Measurements from ENCODE around the gene HES3. TPM values are rescaled to one million over a fixed set of nuclear protein-coding genes. Genes with fewer than 3 reads are reported as not detected.

Gene HES3
- total RNA-seq, 1 experiment from 2014 or later = not detected

DNA sequence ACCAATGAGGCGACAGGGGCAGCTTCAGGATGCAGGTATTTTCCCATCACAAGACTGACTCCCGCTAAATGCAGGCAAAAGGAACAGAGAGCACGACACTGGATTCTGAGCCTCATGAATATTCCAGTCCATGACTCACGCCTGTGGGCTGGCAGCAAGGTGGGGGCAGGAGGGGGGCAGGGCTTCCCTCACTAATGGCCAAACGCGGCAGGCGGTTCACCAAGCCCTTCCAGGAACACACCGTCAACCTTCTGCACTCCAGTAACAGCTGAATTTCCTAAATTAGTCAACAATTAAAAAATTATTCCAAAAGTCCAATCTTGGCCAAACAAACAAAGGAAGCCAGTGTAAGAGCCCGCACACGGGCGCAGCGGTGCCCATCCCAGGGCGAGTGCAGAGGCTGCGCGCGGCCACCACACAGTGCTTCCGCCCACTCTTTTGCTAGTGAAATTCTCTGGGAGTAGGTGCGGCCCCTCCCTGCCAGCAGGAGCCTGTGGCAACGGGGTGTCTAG lies 29.5 kb downstream of the HES3 start:
- in situ Hi-C loops (cut with HindIII; ENCODE audit: low sequenced_read_pairs) = no loop called here
- DNase-seq (ENCODE audit: low spot score) = peak; percentile 64

DNA sequence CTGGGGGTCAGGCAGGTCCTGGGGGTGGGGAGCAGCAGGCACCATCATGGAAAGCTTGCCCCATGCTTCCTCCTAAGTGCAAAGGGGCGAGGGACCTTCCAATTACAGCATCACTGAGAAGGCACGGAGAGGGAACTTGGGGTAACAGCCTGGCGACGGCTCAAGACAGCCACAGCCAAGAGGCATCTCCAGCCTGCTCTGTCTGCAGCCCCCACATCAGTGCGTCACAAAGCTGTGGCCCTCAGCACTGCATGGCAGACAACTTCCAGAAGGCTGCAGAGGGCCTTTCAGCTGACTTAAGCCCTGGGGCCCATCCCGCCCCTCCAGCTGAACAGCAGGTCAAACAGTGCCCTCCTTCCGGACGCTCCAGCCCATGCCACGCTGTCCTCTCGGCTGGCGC lies 30.1 kb downstream of the HES3 start:
- DNase-seq (ENCODE audit: low spot score) = no peak
- in situ Hi-C loops (cut with HindIII; ENCODE audit: low sequenced_read_pairs) = no loop called here

DNA sequence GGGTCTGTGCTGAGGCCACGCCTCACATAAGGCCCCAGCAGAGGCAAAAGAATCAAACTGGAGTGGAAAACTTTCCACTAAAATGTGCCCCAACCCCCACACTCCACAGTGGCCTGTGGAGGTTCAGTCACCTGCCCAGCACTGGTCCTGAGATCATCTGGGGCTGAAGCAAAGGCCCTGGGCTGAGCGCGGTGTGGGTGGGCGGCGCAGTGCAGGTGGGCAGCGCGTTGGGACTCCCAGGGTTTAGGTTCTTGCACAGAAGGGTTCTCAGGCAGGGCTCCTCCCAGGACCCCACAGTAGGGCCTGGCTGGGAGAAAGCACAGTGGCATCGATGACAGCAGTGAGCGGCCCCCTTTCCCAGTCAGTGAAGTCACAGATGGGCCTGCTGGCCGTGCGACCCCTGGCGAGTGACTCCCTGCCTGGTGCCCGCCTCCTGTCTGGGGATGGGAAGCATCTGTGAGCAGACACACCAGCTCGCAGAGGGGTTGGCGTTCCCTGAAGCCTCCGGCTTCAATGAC lies 30.7 kb downstream of the HES3 start:
- no peak for DNase-seq (ENCODE audit: low spot score)
- in situ Hi-C loops (cut with HindIII; ENCODE audit: low sequenced_read_pairs) = no loop called here

DNA sequence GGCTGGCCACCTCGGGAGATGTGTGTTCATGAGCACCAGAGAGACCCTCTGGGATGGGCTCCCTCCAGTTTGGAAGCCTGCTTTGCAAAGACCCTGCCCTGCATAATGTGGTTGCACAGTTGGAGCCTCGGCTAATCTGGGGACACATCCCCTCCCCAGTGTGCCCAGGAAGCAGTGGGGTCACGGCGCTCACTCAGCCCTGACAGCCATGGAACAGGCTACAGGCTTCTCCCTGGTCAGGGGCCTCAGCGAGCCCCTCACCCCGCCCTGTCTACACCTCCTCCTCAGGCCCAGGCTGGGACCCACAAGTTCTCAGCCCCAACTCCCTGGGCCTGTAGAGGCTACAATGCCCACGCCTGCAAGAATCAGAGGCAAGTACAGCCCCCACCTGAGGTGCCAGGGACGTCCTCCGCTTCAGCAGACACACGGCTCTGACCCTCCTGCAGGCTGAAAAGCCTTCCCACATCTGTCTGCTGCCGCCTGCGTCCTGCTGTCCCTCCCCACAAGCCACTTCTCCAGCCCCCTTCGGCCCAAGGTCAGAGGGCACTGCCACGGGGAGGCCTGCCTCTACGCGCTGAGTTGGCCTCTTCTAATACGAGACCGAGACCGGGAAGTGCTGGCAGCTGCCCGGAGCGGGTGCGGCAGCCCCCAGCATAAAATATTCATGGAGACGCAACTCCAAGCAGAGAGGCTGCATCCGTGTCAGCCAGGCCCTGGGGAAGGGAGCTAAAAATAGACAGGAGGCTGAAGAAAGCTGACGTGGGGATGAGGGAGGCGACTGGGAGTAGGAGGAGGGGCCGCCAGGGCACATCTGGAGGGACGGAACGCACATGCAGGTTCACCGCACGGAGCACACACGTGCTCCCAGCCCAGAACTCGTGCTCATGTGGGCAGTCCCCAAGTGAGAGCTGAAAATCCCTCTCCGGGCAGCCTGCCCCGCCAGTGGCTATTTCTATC lies 32.1 kb downstream of the HES3 start:
- DNase-seq (ENCODE audit: low spot score) = no peak
- in situ Hi-C loops (cut with HindIII; ENCODE audit: low sequenced_read_pairs) = no loop called here

DNA sequence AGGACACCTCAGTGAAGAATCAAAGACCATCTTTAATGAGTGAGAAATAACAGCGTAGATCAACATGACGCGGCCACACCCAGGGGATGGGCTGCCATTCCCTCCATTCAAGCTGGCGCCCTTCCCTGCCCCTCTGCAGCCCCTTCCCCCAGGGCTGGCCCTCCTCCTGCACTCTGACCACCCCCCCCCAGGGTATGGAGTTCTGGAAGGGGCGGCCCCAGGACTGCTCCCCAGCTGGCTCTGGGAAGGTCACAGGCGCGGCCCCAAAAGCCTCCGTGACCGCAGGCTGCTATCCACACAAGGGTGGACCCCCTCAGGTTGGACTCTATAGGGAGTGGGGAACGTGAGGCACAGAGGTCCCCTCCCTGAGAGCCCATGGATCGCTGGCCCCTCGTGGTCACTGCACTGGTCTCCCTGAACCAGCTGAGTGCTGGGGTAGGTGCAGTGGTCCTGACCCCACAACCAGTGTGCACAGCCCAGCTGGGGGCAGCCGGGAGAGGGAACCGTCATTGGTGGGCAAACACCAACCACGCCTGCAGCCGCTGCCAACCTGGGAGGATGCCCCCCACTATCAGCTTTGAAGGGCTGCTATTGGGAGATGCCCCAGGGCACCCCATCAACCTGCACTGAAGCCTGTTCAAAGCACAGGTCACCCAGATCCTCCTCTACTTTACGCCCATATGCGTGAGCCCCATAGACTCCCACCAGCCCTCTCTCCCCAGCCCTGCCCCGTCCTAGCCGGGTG lies 33.0 kb downstream of the HES3 start:
- DNase-seq (ENCODE audit: low spot score) = no peak
- in situ Hi-C loops (cut with HindIII; ENCODE audit: low sequenced_read_pairs) = no loop called here

DNA sequence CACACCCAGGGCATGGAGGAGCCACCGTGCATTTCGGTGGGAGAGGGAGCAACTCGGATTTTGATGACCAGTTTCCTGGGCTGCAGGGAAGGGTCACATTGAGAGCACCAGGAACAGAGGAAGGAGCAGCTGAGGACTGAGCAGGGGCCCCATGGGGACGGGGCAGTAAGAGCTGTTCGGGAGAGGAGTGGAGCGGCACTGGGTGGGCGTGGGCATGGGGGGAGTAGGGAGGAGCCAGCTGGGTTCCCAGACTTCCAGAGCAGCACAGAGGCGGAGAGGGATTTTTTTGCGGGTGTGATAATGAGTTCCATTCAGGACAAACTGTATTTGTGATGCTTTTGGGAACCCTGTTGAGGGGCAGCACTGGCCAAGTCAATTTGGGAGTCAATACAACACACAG lies 34.3 kb downstream of the HES3 start:
- in situ Hi-C loops (cut with HindIII; ENCODE audit: low sequenced_read_pairs) = no loop called here
- DNase-seq (ENCODE audit: low spot score) = no peak

DNA sequence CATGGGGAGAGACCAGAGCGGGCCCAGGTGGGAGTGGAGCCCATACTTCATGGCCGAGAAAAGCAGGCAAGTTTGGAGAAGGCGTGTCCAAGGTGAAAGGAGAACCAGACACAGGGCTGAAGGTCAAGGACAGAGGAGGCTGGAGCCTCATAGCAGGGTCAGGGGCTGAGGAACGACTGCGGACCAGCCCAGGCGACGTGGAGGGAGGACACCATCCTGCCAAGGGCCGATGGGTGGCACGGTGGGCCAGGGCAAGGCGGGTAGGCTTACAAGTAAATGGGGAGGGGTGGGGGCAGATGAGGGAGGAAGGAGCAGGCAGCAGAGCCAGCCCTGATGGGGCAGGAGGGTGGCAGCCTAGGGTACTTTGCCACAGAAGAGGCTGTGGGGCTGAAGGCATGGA lies 35.1 kb downstream of the HES3 start:
- no peak for DNase-seq (ENCODE audit: low spot score)
- in situ Hi-C loops (cut with HindIII; ENCODE audit: low sequenced_read_pairs) = no loop called here

DNA sequence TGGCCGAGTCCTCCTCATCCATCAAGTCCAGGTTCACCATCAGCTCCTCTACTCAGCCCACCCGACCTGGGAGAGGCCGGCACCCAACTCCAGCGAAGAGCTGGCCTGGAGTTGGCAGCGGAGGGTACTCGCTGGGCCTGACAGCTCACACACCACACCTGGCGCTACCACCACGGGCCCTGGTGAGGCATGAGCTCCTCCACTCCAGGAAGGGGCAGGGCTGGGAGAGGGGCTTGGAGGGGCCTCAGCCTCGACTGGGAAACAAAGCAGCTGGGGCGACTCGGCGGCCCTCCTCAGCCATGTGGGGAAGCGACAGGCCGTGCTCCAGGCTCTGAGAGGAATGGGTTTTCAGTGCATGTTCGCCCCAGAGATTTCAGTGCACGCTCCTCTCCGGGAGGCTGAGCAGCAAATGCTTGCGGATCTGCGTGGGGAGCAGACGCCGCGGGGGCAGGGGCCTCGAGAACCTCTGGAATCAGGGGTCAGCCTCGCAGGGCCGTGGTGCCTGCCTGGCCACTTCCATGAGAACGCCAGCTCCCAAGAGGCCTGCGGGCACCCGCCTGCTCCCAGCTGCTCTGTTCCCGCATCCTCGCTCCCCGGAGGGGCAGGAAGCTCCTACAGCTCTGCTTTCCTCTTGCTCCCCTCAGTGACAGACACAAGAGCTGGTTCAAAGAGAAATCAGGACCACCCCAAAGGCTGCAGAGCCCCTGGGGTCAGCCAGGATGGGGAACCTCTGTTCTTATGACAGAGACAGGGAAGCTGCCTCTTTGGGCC lies 35.8 kb downstream of the HES3 start:
- in situ Hi-C loops (cut with HindIII; ENCODE audit: low sequenced_read_pairs) = no loop called here
- no peak for DNase-seq (ENCODE audit: low spot score)

DNA sequence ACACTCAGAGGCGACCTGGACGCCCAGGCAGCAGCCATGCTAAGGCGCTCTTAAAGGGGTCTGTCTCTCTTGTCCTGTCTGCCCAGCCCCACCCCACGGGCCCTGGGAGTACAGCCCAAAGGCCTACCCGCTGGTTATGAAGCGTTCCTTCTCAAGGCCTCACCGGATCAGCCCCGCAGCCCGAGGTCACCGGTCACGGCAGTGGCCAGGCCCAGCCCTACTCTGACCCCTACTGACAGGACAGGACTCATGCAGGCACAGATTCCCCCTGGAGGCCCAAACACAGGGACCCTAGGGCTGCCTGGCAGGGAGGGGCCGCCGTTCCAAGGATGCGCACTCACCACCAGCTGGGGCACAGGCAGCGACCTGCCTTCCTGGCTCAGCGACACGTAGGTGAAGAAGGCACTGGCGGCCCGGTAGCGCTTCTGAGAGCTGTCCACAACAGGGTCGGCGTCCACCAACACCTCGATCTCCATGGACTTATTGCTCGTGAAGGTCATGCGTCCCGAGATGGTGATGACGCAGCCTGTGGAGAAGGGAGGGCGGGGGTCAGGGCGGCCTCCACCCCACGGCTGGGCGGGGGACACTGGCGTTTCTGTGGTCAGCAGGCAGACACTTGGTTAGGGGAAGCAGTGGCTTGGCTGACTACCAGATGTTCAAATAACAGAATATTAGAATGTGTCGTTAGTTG lies 36.9 kb downstream of the HES3 start:
- in situ Hi-C loops (cut with HindIII; ENCODE audit: low sequenced_read_pairs) = no loop called here
- no peak for DNase-seq (ENCODE audit: low spot score)

DNA sequence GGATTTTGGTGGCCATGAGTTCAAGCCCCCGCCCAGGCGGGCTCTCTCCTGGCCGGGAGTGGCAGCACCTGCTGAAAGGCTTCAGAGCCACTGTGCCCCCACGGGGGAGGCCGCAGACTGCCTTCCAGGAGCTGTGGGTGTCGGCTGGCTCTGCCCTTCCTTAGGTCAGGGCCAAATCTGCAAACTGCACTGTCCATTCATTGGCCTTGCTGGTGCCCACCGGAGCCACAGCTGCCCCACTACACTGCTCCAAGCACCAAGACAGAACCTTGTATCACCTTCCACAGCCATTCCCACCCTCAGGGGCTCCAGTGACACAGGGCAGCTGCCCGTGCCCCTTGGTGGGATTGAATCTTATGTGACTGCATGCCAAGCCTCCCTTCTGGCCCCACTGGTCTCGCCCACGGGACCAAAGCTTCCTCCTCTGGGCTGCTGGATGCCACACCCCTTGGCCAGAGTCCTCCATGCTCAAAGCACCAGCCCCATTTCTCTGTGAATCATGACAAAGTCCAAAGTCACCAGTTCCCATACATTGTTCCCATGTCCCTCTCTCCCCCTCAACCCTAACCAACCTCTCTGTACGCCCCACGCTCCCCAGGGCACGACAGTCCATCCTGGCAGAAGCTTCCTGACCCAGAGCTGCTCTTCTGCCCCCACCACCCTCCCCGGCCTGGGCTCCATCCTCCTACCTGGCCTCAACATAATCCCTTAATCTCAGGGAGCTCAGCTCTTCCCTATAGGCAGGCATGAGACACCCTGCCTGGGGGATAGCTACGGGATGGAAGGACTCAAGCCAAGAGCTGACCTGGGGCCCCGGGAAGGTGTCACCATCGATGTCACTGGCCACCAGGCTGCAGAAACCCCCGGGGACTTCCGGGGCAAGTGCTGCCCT lies 37.8 kb downstream of the HES3 start:
- DNase-seq (ENCODE audit: low spot score) = no peak
- in situ Hi-C loops (cut with HindIII; ENCODE audit: low sequenced_read_pairs) = no loop called here

DNA sequence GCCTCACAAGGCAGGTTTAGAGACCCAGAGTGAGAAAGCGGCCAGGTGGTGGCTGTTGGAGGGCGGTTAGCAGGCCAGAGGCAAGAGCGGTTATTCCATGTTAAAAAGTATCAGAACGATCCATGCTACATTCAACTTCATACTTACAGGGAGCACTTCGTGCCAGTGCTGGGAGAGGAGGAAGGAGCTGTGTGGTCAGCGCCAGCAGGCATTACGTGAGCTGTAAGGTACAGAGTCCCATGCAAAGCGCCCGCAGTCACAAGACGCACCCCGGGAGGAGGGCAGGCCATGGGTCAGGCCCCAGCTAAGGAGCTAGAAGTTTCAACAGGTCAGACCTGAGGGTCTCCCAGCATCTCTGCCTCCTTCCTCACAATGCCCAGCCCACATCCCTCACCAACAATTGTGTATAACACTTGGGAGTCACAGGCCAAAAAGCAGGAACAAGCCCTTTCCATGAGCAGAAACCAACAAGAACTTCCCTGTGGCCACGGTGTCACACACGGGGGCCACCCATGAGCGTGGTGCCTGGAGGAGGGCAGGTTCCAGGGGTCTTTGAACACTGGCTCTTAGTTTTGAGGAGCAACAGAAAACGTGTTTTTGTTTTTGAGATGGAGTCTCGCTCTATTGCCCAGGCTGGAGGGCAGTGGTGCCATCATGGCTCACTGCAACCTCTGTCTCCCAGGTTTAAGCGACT lies 38.7 kb downstream of the HES3 start:
- DNase-seq (ENCODE audit: low spot score) = no peak
- in situ Hi-C loops (cut with HindIII; ENCODE audit: low sequenced_read_pairs) = no loop called here

DNA sequence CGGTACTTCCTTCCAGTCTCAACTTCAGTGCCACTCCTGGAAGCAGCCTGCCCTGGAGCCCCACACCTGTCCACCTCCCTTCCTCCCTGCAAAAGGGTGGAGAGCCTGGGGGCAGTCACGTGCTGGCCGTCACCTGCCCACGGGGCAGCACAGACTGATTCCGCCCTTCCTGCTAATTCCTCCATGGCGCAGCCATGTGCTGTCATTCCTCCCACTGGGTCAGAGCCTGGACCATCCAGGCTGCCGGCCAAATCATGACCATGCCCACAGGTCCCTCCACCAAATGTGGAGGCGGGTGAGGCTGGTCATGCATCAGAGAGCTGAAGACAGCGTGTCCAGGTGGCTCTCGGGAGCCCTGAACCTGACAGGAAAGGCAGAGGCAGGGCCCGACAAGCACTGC lies 41.4 kb downstream of the HES3 start:
- peak; percentile 84 for DNase-seq (ENCODE audit: low spot score)
- in situ Hi-C loops (cut with HindIII; ENCODE audit: low sequenced_read_pairs) = no loop called here

DNA sequence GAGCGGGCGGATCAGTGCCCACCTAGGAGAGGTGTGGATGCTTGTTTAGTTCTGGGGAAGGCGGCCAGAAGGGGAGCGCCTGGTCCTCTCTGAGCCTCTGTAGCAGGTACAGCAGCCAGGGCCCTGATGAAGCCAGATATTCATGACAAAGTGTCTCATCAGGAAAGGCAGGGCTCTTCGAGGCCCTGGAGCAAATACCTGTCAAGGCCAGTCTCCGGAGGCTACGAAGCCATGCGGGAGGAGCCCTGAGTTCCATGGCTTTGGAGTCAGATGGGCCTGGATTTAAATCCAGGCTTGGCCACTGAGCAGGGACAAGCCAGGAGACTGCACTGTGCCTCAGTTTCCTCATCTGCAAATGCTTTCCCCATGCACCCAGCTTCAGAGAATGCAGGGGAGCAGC lies 42.3 kb downstream of the HES3 start:
- DNase-seq (ENCODE audit: low spot score) = no peak
- in situ Hi-C loops (cut with HindIII; ENCODE audit: low sequenced_read_pairs) = no loop called here

DNA sequence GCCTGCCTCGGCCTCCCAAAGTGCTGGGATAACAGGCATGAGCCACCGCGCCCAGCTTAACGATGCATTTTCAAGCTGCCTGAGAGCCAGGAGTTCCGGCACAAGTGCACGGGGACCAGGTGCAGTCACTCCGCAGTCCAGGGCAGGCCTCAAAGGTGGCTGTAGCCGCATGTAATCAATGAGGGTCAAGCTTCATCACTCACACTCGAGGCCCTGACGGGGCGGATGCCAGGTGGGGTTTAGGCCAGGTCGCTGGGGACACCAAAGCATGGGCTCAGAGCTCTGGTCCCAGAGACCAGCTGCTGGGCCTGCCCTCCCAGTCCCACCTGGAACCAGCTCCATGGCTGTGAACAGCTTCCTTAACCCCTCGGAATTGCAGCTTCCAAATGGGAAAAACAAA lies 43.0 kb downstream of the HES3 start:
- no peak for DNase-seq (ENCODE audit: low spot score)
- in situ Hi-C loops (cut with HindIII; ENCODE audit: low sequenced_read_pairs) = no loop called here

DNA sequence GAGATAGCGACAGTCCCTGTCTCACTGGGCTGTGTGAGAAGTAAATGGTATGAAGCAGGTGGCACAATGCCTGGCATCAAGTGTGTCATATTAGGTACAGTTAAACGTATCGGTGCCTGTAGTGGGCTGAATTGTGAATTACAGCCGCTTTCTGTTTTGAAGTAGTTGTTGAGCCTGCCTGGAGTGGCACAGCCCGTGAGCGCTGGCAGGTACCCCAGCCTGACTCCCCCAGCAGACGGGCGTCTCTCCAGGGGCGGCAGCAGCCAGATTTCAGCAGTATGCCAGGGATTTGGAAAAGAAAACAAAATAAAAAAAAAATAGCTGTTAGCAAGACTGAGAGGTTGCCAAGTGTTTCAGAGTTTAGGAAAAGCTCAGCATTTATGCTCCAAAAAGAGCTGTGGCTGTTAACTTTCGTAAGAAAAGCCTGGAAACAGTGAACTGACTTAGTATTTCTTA lies 43.5 kb downstream of the HES3 start:
- in situ Hi-C loops (cut with HindIII; ENCODE audit: low sequenced_read_pairs) = no loop called here
- peak; percentile 59 for DNase-seq (ENCODE audit: low spot score)

DNA sequence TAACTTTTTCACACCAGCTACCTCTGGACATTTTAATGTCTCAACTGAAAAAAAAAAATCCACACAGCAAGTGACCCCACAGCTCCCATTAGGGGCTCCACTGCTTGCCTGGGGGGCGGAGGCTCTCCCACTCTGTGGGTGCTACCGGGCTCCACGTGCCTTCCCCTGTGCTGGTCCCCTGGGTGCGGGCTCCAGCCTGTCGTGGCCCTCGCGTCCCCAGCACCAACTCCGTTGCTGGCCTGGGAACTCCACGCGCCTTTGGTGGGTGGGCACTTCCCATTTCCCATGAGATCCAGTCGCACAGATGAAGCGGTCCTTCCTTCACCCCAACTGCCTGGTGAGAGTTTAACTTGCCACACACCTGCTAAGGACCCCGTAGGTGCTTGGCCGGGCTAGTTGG lies 44.0 kb downstream of the HES3 start:
- DNase-seq (ENCODE audit: low spot score) = no peak

DNA sequence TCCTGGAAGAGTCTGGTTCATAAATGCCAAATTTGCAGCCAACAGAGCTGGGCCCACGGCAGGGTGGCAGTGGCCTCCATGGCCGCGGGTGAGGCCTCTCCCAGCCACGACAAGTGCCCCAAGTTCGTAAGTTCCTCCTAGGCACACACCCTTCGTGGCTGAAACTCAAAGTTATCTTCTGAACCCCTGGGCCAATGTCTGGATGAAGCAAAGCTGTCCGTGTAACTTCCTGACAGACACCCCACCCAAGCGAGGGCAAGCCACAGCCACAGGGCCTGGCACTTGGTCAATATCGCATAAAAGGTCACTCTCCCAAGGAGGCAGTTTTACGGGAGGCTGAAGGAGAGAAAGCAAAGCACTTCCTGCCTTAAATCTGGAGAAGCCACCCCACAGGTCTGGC lies 44.7 kb downstream of the HES3 start:
- in situ Hi-C loops (cut with HindIII; ENCODE audit: low sequenced_read_pairs) = no loop called here
- DNase-seq (ENCODE audit: low spot score) = no peak

More for the DNA sequence above, 44.0 kb downstream of the HES3 start:
- in situ Hi-C loops (cut with HindIII; ENCODE audit: low sequenced_read_pairs) = no loop called here

Data from G401 (cell line).